T-helper 17 cell (primary cell): ENCODE data around the gene LMF1. TPM values are rescaled to one million over a fixed set of nuclear protein-coding genes. Genes with fewer than 3 reads are reported as not detected.
A peak's percentile ranks its signal among the peaks of the same experiment; 100 is the strongest.

ENCODE experiments used
- ATAC-seq: fragments of 150-1000 bp; cut with Tn5 transposase; 2 replicates; pipeline ENCODE4 v1.10.0; 2021; ENCODE audit warnings: mild to moderate bottlenecking, moderate library complexity
- DNase-seq, 3 donors: peaks; one replicate each; pipeline versions ENCODE4 v3.0.0 to v3.0.0-alpha.2; 2020 to 2021
- H3K9me3 ChIP-seq: one replicate; pipeline ENCODE4 v1.7.0; 2013; ENCODE audit warnings: low read length, mild to moderate bottlenecking; ENCODE audit not compliant: control insufficient read depth, poor library complexity, severe bottlenecking
- H3K27ac Mint-ChIP-seq: one replicate; pipeline ENCODE4 v1.8.0; 2022; ENCODE audit warnings: mild to moderate bottlenecking, moderate library complexity, mixed read lengths
- H3K27me3 Mint-ChIP-seq: one replicate; pipeline ENCODE4 v1.8.0; 2022; ENCODE audit warnings: mixed read lengths
- H3K36me3 Mint-ChIP-seq: one replicate; pipeline ENCODE4 v1.8.0; 2022; ENCODE audit warnings: low read depth, mixed read lengths
- H3K4me1 Mint-ChIP-seq: one replicate; pipeline ENCODE4 v1.8.0; 2022; ENCODE audit warnings: mild to moderate bottlenecking, mixed read lengths
- H3K4me3 Mint-ChIP-seq: one replicate; pipeline ENCODE4 v1.8.0; 2022; ENCODE audit warnings: mild to moderate bottlenecking, moderate library complexity, mixed read lengths
- total RNA-seq, 4 donors: library from RNA in 2 of 4; stranded (reverse) in 2 of 4; gene quantifications; one replicate each; pipeline ENCODE4 v1.2.3 and lab custom pipeline; 2022 to 2026

Gene LMF1
- total RNA-seq, 2 donors from 2014 or later = 44.4 to 45.6 TPM

GRCh38 chr16:986411-986810, 15.6 kb upstream of the LMF1 start:
- Mint-ChIP-seq H3K4me1 (peaks cover 3% of the 10 kb centered on the region), H3K27me3 (no peaks in the 10 kb centered on the region), H3K4me3 (no peak overlapping the region), H3K36me3 (no peaks in the 10 kb centered on the region), H3K27ac (no peak overlapping the region)
- no peak for DNase-seq
- ATAC-seq = no peak
- H3K9me3 ChIP-seq = no peaks in the 10 kb centered on the region

- no peak overlapping the region for H3K27ac Mint-ChIP-seq
- H3K9me3 ChIP-seq = no peaks in the 10 kb centered on the region
- no peak overlapping the region for H3K4me3 Mint-ChIP-seq
- peaks cover 2% of the 10 kb centered on the region for H3K4me1 Mint-ChIP-seq
- DNase-seq = no peak
- no peak for ATAC-seq
- H3K36me3 Mint-ChIP-seq = peaks cover 3% of the 10 kb centered on the region
- H3K27me3 Mint-ChIP-seq = no peaks in the 10 kb centered on the region
Observed at GRCh38 chr16:985646-986400, 15.0 kb upstream of the LMF1 start.

- DNase-seq = no peak
- no peak overlapping the region for H3K27ac Mint-ChIP-seq
- H3K36me3 Mint-ChIP-seq = peaks cover 3% of the 10 kb centered on the region
- H3K27me3 Mint-ChIP-seq = no peaks in the 10 kb centered on the region
- H3K4me3 Mint-ChIP-seq = no peak overlapping the region
- H3K9me3 ChIP-seq = no peaks in the 10 kb centered on the region
- peaks cover 2% of the 10 kb centered on the region for H3K4me1 Mint-ChIP-seq
- no peak for ATAC-seq
Observed at GRCh38 chr16:984736-985636, 14.2 kb upstream of the LMF1 start.

GRCh38 chr16:984121-984694, 13.4 kb upstream of the LMF1 start:
- DNase-seq = no peak
- H3K4me1 Mint-ChIP-seq = peaks cover 2% of the 10 kb centered on the region
- H3K27me3 Mint-ChIP-seq = no peaks in the 10 kb centered on the region
- H3K4me3 Mint-ChIP-seq = no peak overlapping the region
- no peak for ATAC-seq
- no peaks in the 10 kb centered on the region for H3K9me3 ChIP-seq
- no peak overlapping the region for H3K27ac Mint-ChIP-seq
- H3K36me3 Mint-ChIP-seq = peaks cover 3% of the 10 kb centered on the region

- DNase-seq (no peak), ATAC-seq (no peak)
- no peak overlapping the region for H3K27ac Mint-ChIP-seq
- H3K4me3 Mint-ChIP-seq = peak overlapping the region; percentile 79
- no peaks in the 10 kb centered on the region for H3K9me3 ChIP-seq
- peaks cover 3% of the 10 kb centered on the region for H3K36me3 Mint-ChIP-seq
- H3K4me1 Mint-ChIP-seq = peaks cover 2% of the 10 kb centered on the region
- H3K27me3 Mint-ChIP-seq = no peaks in the 10 kb centered on the region
Observed at GRCh38 chr16:983044-984030, 12.6 kb upstream of the LMF1 start.

- Mint-ChIP-seq H3K4me3 (peak overlapping the region; percentile 79), H3K36me3 (peaks cover 3% of the 10 kb centered on the region), H3K4me1 (peaks cover 9% of the 10 kb centered on the region), H3K27ac (no peak overlapping the region), H3K27me3 (no peaks in the 10 kb centered on the region)
- ATAC-seq (peak; percentile 40), DNase-seq (no peak)
- H3K9me3 ChIP-seq = no peaks in the 10 kb centered on the region
Observed at GRCh38 chr16:982145-983043, 11.6 kb upstream of the LMF1 start.

GRCh38 chr16:981695-982144, 10.9 kb upstream of the LMF1 start, which contains the start of gene SOX8:
Gene SOX8, plus strand, starts transcription at chr16:981770. Its CDS starts 153 bp downstream, at chr16:981923.
- peak within 1 kb of the TSS; percentile 93 for H3K4me3 Mint-ChIP-seq
- ATAC-seq (peak; percentile 6), DNase-seq (no peak)
- H3K4me1 Mint-ChIP-seq = peaks cover 10% of the 10 kb centered on the region
- peak within 1 kb of the TSS; percentile 79 for H3K27ac Mint-ChIP-seq
- no peaks in the 10 kb centered on the region for H3K9me3 ChIP-seq
- no peaks in the 10 kb centered on the region for H3K27me3 Mint-ChIP-seq
- H3K36me3 Mint-ChIP-seq = peaks cover 3% of the 10 kb centered on the region

GRCh38 chr16:980595-980854, 9.7 kb upstream of the LMF1 start:
- Mint-ChIP-seq H3K36me3 (peaks cover 3% of the 10 kb centered on the region), H3K27me3 (no peaks in the 10 kb centered on the region), H3K4me3 (no peak overlapping the region), H3K27ac (no peak overlapping the region), H3K4me1 (peaks cover 11% of the 10 kb centered on the region)
- H3K9me3 ChIP-seq = no peaks in the 10 kb centered on the region
- DNase-seq (no peak), ATAC-seq (peak; percentile 3)

- DNase-seq = no peak
- Mint-ChIP-seq H3K27me3 (no peaks in the 10 kb centered on the region), H3K4me1 (peaks cover 11% of the 10 kb centered on the region)
Observed at GRCh38 chr16:979859-980594, 9.2 kb upstream of the LMF1 start.

GRCh38 chr16:979147-979546, 8.4 kb upstream of the LMF1 start:
- Mint-ChIP-seq H3K4me3 (peak overlapping the region; percentile 80), H3K36me3 (peaks cover 3% of the 10 kb centered on the region), H3K4me1 (peaks cover 11% of the 10 kb centered on the region), H3K27me3 (no peaks in the 10 kb centered on the region), H3K27ac (no peak overlapping the region)
- ATAC-seq = no peak
- DNase-seq = no peak
- no peaks in the 10 kb centered on the region for H3K9me3 ChIP-seq

More at GRCh38 chr16:979859-980594, 9.2 kb upstream of the LMF1 start:
- Mint-ChIP-seq H3K4me3 (peak overlapping the region; percentile 80), H3K36me3 (peaks cover 3% of the 10 kb centered on the region), H3K27ac (no peak overlapping the region)
- no peak for ATAC-seq
- no peaks in the 10 kb centered on the region for H3K9me3 ChIP-seq

GRCh38 chr16:978403-978802, 7.6 kb upstream of the LMF1 start:
- Mint-ChIP-seq H3K27me3 (no peaks in the 10 kb centered on the region), H3K4me3 (peak overlapping the region; percentile 42), H3K4me1 (peaks cover 11% of the 10 kb centered on the region), H3K27ac (no peak overlapping the region), H3K36me3 (peaks cover 3% of the 10 kb centered on the region)
- ATAC-seq (no peak), DNase-seq (no peak)
- no peaks in the 10 kb centered on the region for H3K9me3 ChIP-seq
